AG09319 (cell line): Measurements from ENCODE around the gene WBP2NL.
A peak's percentile ranks its signal among the peaks of the same experiment; 100 is the strongest.
"Not testable (repeated sequence)": the region's sequence is repeated elsewhere in the genome, so short reads cannot be mapped to it uniquely, and the experiment has no call there.

ENCODE experiments used
- DNase-seq: peaks from one replicate; pipeline ENCODE4 v3.0.0-alpha.2; 2010; ENCODE audit warnings: low read depth; ENCODE audit errors: extremely low read depth
- CTCF ChIP-seq: IDR thresholded peaks from 2 replicates; pipeline ENCODE4 v1.5.1; 2011; ENCODE audit warnings: low read depth, mild to moderate bottlenecking, inconsistent platforms, low read length, moderate library complexity

Gene WBP2NL

GRCh38 chr22:41998361-41999261, at the start of gene WBP2NL:
TSS of gene WBP2NL (plus strand) at chr22:41998788. CDS start at chr22:41998819, 31 bp downstream.
- TF ChIP-seq CTCF = no peak
- peak; percentile 37 for DNase-seq

- DNase-seq = not testable (repeated sequence)
Measured at GRCh38 chr22:41948928-41949296, 49.7 kb upstream of the WBP2NL start.

- TF ChIP-seq CTCF = no peak
- DNase-seq = no peak
Measured at GRCh38 chr22:41949297-41949965, 49.2 kb upstream of the WBP2NL start.

- DNase-seq = no peak
- TF ChIP-seq CTCF = no peak
Measured at GRCh38 chr22:41951898-41952474, 46.6 kb upstream of the WBP2NL start, which contains the start of gene SMIM45. TSS of gene SMIM45 (plus strand) at chr22:41952150.

- no peak for DNase-seq
- TF ChIP-seq CTCF = no peak
Measured at GRCh38 chr22:41952713-41953112, 45.9 kb upstream of the WBP2NL start.

- no peak for DNase-seq
- no peak for TF ChIP-seq CTCF
Measured at GRCh38 chr22:41957941-41958556, 40.5 kb upstream of the WBP2NL start.

GRCh38 chr22:41963453-41964111, 35.0 kb upstream of the WBP2NL start:
- no peak for TF ChIP-seq CTCF
- DNase-seq = no peak
